ENCODE results near the gene CHRNB1. TPM values are rescaled to one million over a fixed set of nuclear protein-coding genes. Genes with fewer than 3 reads are reported as not detected.

Gene CHRNB1
- total RNA-seq, 1 donor from 2014 or later = 15.4 TPM

- intact Hi-C loops (cut with micrococcal nuclease) = loop anchor here (1.0 to 5.0 kb wide), 4 partner anchors 230 to 445 kb away; partner anchors contain the start of genes ELP5 and SLC16A13
Observed at GRCh38 chr17:7482742-7483088, 37.9 kb downstream of the CHRNB1 start.

GRCh38 chr17:7483255-7484066 is 38.6 kb downstream of the CHRNB1 start:
- intact Hi-C loops (cut with micrococcal nuclease) = loop anchor here (1.0 to 5.0 kb wide), 18 partner anchors 28 to 673 kb away; partner anchors contain the start of genes EIF5A, ELP5, KCTD11 and NEURL4

- intact Hi-C loops (cut with micrococcal nuclease) = loop anchor here (1.0 to 5.0 kb wide), 15 partner anchors 29 to 673 kb away; partner anchors contain the start of genes EIF5A, KCTD11, NEURL4 and PLSCR3
Observed at GRCh38 chr17:7484067-7484918, 39.4 kb downstream of the CHRNB1 start, which contains the start of gene POLR2A. TSS of gene POLR2A (plus strand) at chr17:7484366.

GRCh38 chr17:7484919-7485377 is 40.1 kb downstream of the CHRNB1 start:
- intact Hi-C loops (cut with micrococcal nuclease) = loop anchor here (1.0 to 5.0 kb wide), 15 partner anchors 30 to 672 kb away; partner anchors contain the start of genes EIF5A, KCTD11, NEURL4 and PLSCR3

GRCh38 chr17:7486181-7486580 is 41.3 kb downstream of the CHRNB1 start:
- intact Hi-C loops (cut with micrococcal nuclease) = no loop called here

GRCh38 chr17:7490144-7490543 is 45.3 kb downstream of the CHRNB1 start:
- intact Hi-C loops (cut with micrococcal nuclease) = no loop called here

GRCh38 chr17:7491583-7491982 is 46.7 kb downstream of the CHRNB1 start:
- intact Hi-C loops (cut with micrococcal nuclease) = no loop called here

- intact Hi-C loops (cut with micrococcal nuclease) = no loop called here
Observed at GRCh38 chr17:7493941-7494340, 49.1 kb downstream of the CHRNB1 start.

- intact Hi-C loops (cut with micrococcal nuclease) = no loop called here
Observed at GRCh38 chr17:7495906-7496434, 51.1 kb downstream of the CHRNB1 start.

GRCh38 chr17:7496470-7497183 is 51.8 kb downstream of the CHRNB1 start:
- intact Hi-C loops (cut with micrococcal nuclease) = no loop called here

- intact Hi-C loops (cut with micrococcal nuclease) = no loop called here
Observed at GRCh38 chr17:7497228-7497627, 52.4 kb downstream of the CHRNB1 start.

GRCh38 chr17:7497636-7498035 is 52.8 kb downstream of the CHRNB1 start:
- intact Hi-C loops (cut with micrococcal nuclease) = no loop called here

- intact Hi-C loops (cut with micrococcal nuclease) = no loop called here
Observed at GRCh38 chr17:7499161-7499560, 54.3 kb downstream of the CHRNB1 start.

- intact Hi-C loops (cut with micrococcal nuclease) = loop anchor here (2.0 kb wide), 1 partner anchor 145 kb away; no protein-coding TSS in a partner anchor
Observed at GRCh38 chr17:7501729-7502128, 56.9 kb downstream of the CHRNB1 start.

GRCh38 chr17:7502171-7502847 is 57.4 kb downstream of the CHRNB1 start:
- intact Hi-C loops (cut with micrococcal nuclease) = loop anchor here (2.0 kb wide), 1 partner anchor 146 kb away; no protein-coding TSS in a partner anchor

GRCh38 chr17:7502987-7503386 is 58.1 kb downstream of the CHRNB1 start:
- intact Hi-C loops (cut with micrococcal nuclease) = loop anchor here (2.0 kb wide), 1 partner anchor 146 kb away; no protein-coding TSS in a partner anchor

- intact Hi-C loops (cut with micrococcal nuclease) = loop anchor here (2.0 kb wide), 1 partner anchor 147 kb away; no protein-coding TSS in a partner anchor
Observed at GRCh38 chr17:7503521-7503920, 58.7 kb downstream of the CHRNB1 start.

All from T-helper 1 cell treated with Interleukin-12 subunit alpha and Interleukin-12 subunit beta and Interleukin-4 antibody, amounts not matched to agents 30 ng/mL and 1 ng/mL, for 36 hours (primary cell).